ENCODE data around the gene PEX11G. TPM values are rescaled to one million over a fixed set of nuclear protein-coding genes. Genes with fewer than 3 reads are reported as not detected.

The PEX11G gene
- total RNA-seq, 1 donor from 2014 or later = 2.7 TPM

- TF ChIP-seq CTCF (IDR thresholded peaks at IDR 0.05) (no peak), POLR2A (IDR thresholded peaks at IDR 0.05) (no peak), POLR2AphosphoS5 (IDR thresholded peaks at IDR 0.05; ENCODE audit: insufficient read depth in 1 of 2, low read depth in 1 of 2) (no peak)
- H3K27me3 ChIP-seq = no peaks in the 10 kb centered on the region
- peaks cover 4 to 20% of the 10 kb centered on the region in 2 donors for H3K36me3 ChIP-seq
- intact Hi-C loops (cut with DNase I) = loop anchor here (10.0 kb wide), 1 partner anchor 128 kb away; no protein-coding TSS in a partner anchor
- no peak for DNase-seq (ENCODE audit: extremely low spot score in 2 of 2)
- peaks cover 23% of the 10 kb centered on the region for H3K4me1 ChIP-seq
- H3K4me3 ChIP-seq = peak overlapping the region; percentile 58 to 74
- H3K9me3 ChIP-seq = no peaks in the 10 kb centered on the region
- peak overlapping the region; percentile 67 for H3K27ac ChIP-seq
Observed at GRCh38 chr19:7522923-7523667, 34.3 kb upstream of the PEX11G start.

GRCh38 chr19:7522072-7522922, 33.5 kb upstream of the PEX11G start, which contains the start of gene MCOLN1:
TSS of gene MCOLN1 (plus strand) at chr19:7522624. CDS start at chr19:7522751, 127 bp downstream.
- Histone ChIP-seq H3K36me3 (peaks cover 4 to 20% of the 10 kb centered on the region in 2 donors), H3K9me3 (no peaks in the 10 kb centered on the region), H3K27me3 (no peaks in the 10 kb centered on the region), H3K4me3 (peak within 1 kb of the TSS; percentile 58 to 74), H3K27ac (peak within 1 kb of the TSS; percentile 77), H3K4me1 (peaks cover 26% of the 10 kb centered on the region)
- TF ChIP-seq POLR2AphosphoS5 (IDR thresholded peaks at IDR 0.05; ENCODE audit: insufficient read depth in 1 of 2, low read depth in 1 of 2) = peak; percentile 90 to 100
- TF ChIP-seq POLR2A (IDR thresholded peaks at IDR 0.05) = peak in 1 of 2 donors; percentile 33
- peak in 2 of 3 experiments; percentile 15 to 36 for TF ChIP-seq CTCF (IDR thresholded peaks at IDR 0.05)
- peak in 1 of 2 donors; percentile 97 for DNase-seq (ENCODE audit: extremely low spot score in 2 of 2)
- intact Hi-C loops (cut with DNase I) = loop anchor here (10.0 kb wide), 1 partner anchor 127 kb away; no protein-coding TSS in a partner anchor

GRCh38 chr19:7521551-7522071, 32.8 kb upstream of the PEX11G start:
- H3K27me3 ChIP-seq = no peaks in the 10 kb centered on the region
- peaks cover 33% of the 10 kb centered on the region for H3K4me1 ChIP-seq
- TF ChIP-seq POLR2A (IDR thresholded peaks at IDR 0.05) (no peak), POLR2AphosphoS5 (IDR thresholded peaks at IDR 0.05; ENCODE audit: insufficient read depth in 1 of 2, low read depth in 1 of 2) (no peak), CTCF (IDR thresholded peaks at IDR 0.05) (no peak)
- DNase-seq (ENCODE audit: extremely low spot score in 2 of 2) = no peak
- H3K4me3 ChIP-seq = peak overlapping the region; percentile 58 to 74
- H3K9me3 ChIP-seq = no peaks in the 10 kb centered on the region
- intact Hi-C loops (cut with DNase I) = loop anchor here (10.0 kb wide), 1 partner anchor 127 kb away; no protein-coding TSS in a partner anchor
- peak overlapping the region; percentile 77 for H3K27ac ChIP-seq
- peaks cover 4 to 15% of the 10 kb centered on the region in 2 donors for H3K36me3 ChIP-seq

GRCh38 chr19:7520131-7521051, 31.6 kb upstream of the PEX11G start:
- H3K36me3 ChIP-seq = peaks cover 0 to 7% of the 10 kb centered on the region in 2 donors
- H3K4me3 ChIP-seq = no peak overlapping the region
- H3K4me1 ChIP-seq = peaks cover 37% of the 10 kb centered on the region
- intact Hi-C loops (cut with DNase I) = loop anchor here (10.0 kb wide), 1 partner anchor 126 kb away; no protein-coding TSS in a partner anchor
- no peaks in the 10 kb centered on the region for H3K9me3 ChIP-seq
- H3K27me3 ChIP-seq = no peaks in the 10 kb centered on the region
- DNase-seq (ENCODE audit: extremely low spot score in 2 of 2) = no peak
- no peak overlapping the region for H3K27ac ChIP-seq
- TF ChIP-seq POLR2AphosphoS5 (IDR thresholded peaks at IDR 0.05; ENCODE audit: insufficient read depth in 1 of 2, low read depth in 1 of 2) (no peak), CTCF (IDR thresholded peaks at IDR 0.05) (no peak), POLR2A (IDR thresholded peaks at IDR 0.05) (no peak)

Measured in vagina (tissue), 2 donors.